ENCODE measurements around the gene ZNHIT1.
"Not testable (repeated sequence)": the region's sequence is repeated elsewhere in the genome, so short reads cannot be mapped to it uniquely, and the experiment has no call there.

Gene ZNHIT1

GRCh38 chr7:101189109-101189508, 28.9 kb upstream of the ZNHIT1 start:
- DNase-seq: no peak

GRCh38 chr7:101195884-101196283, 22.1 kb upstream of the ZNHIT1 start:
- DNase-seq: no peak

GRCh38 chr7:101197991-101198390, 20.0 kb upstream of the ZNHIT1 start:
- DNase-seq: no peak

GRCh38 chr7:101198476-101198875, 19.5 kb upstream of the ZNHIT1 start:
- DNase-seq: no peak

GRCh38 chr7:101199522-101199921, 18.4 kb upstream of the ZNHIT1 start:
- DNase-seq: not testable (repeated sequence)

GRCh38 chr7:101200504-101200861, 17.5 kb upstream of the ZNHIT1 start:
- DNase-seq: no peak

- no peak for DNase-seq
Observed at GRCh38 chr7:101200862-101201599, 16.9 kb upstream of the ZNHIT1 start, which contains the start of gene MOGAT3. Gene MOGAT3 (minus strand): TSS chr7:101201036. CDS start chr7:101200854, 182 bp downstream.

- DNase-seq: no peak
Observed at GRCh38 chr7:101201695-101202602, 16.0 kb upstream of the ZNHIT1 start.

- no peak for DNase-seq
Observed at GRCh38 chr7:101202603-101202918, 15.4 kb upstream of the ZNHIT1 start.

- not testable (repeated sequence) for DNase-seq
Observed at GRCh38 chr7:101203740-101204738, 13.9 kb upstream of the ZNHIT1 start.

- no peak for DNase-seq
Observed at GRCh38 chr7:101205901-101206664, 11.9 kb upstream of the ZNHIT1 start.

GRCh38 chr7:101206665-101207042, 11.3 kb upstream of the ZNHIT1 start:
- no peak for DNase-seq

- DNase-seq: no peak
Observed at GRCh38 chr7:101207459-101207858, 10.5 kb upstream of the ZNHIT1 start.

GRCh38 chr7:101208794-101209193, 9.2 kb upstream of the ZNHIT1 start:
- DNase-seq: no peak

- no peak for DNase-seq
Observed at GRCh38 chr7:101210143-101210542, 7.8 kb upstream of the ZNHIT1 start.

- DNase-seq: no peak
Observed at GRCh38 chr7:101211501-101211900, 6.5 kb upstream of the ZNHIT1 start.

GRCh38 chr7:101212014-101212413, 6.0 kb upstream of the ZNHIT1 start:
- no peak for DNase-seq

GRCh38 chr7:101216001-101216859, 1.7 kb upstream of the ZNHIT1 start:
- peak; percentile 26 for DNase-seq

- no peak for DNase-seq
Observed at GRCh38 chr7:101216860-101217387, 1.0 kb upstream of the ZNHIT1 start.

- DNase-seq: no peak
Observed at GRCh38 chr7:101218236-101219125, 516 bp downstream of the ZNHIT1 start.

Measured in EL (cell line).